ENCODE data around the gene CRISP2.

The CRISP2 gene

GRCh38 chr6:49692534-49692933 is 20.8 kb downstream of the CRISP2 start:
- DNase-seq (ENCODE audit: low spot score) = no peak
- in situ Hi-C loops (cut with MboI; ENCODE audit: low pct_unique_long_range_greater_than_20kb, low sequenced_read_pairs, unreplicated experiment) = no loop called here
- TF ChIP-seq, protein P1, sequence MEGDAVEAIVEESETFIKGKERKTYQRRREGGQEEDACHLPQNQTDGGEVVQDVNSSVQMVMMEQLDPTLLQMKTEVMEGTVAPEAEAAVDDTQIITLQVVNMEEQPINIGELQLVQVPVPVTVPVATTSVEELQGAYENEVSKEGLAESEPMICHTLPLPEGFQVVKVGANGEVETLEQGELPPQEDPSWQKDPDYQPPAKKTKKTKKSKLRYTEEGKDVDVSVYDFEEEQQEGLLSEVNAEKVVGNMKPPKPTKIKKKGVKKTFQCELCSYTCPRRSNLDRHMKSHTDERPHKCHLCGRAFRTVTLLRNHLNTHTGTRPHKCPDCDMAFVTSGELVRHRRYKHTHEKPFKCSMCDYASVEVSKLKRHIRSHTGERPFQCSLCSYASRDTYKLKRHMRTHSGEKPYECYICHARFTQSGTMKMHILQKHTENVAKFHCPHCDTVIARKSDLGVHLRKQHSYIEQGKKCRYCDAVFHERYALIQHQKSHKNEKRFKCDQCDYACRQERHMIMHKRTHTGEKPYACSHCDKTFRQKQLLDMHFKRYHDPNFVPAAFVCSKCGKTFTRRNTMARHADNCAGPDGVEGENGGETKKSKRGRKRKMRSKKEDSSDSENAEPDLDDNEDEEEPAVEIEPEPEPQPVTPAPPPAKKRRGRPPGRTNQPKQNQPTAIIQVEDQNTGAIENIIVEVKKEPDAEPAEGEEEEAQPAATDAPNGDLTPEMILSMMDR (IDR thresholded peaks at IDR 0.05; ENCODE audit: extremely low read depth, insufficient read depth, missing control alignments) = no peak

- in situ Hi-C loops (cut with MboI; ENCODE audit: low pct_unique_long_range_greater_than_20kb, low sequenced_read_pairs, unreplicated experiment) = no loop called here
- no peak for DNase-seq (ENCODE audit: low spot score)
- TF ChIP-seq, protein P1 (IDR thresholded peaks at IDR 0.05; ENCODE audit: extremely low read depth, insufficient read depth, missing control alignments) = no peak
Measured at GRCh38 chr6:49676671-49677281, 36.6 kb downstream of the CRISP2 start.

GRCh38 chr6:49675816-49676215 is 37.5 kb downstream of the CRISP2 start:
- in situ Hi-C loops (cut with MboI; ENCODE audit: low pct_unique_long_range_greater_than_20kb, low sequenced_read_pairs, unreplicated experiment) = no loop called here

GRCh38 chr6:49668083-49668511 is 45.2 kb downstream of the CRISP2 start:
- in situ Hi-C loops (cut with MboI; ENCODE audit: low pct_unique_long_range_greater_than_20kb, low sequenced_read_pairs, unreplicated experiment) = no loop called here
- TF ChIP-seq, protein P1 (IDR thresholded peaks at IDR 0.05; ENCODE audit: extremely low read depth, insufficient read depth, missing control alignments) = no peak
- no peak for DNase-seq (ENCODE audit: low spot score)

More at GRCh38 chr6:49675816-49676215, 37.5 kb downstream of the CRISP2 start:
- no peak for DNase-seq (ENCODE audit: low spot score)
- TF ChIP-seq, protein P1 (IDR thresholded peaks at IDR 0.05; ENCODE audit: extremely low read depth, insufficient read depth, missing control alignments) = no peak

- in situ Hi-C loops (cut with MboI; ENCODE audit: low pct_unique_long_range_greater_than_20kb, low sequenced_read_pairs, unreplicated experiment) = no loop called here
- TF ChIP-seq, protein P1 (IDR thresholded peaks at IDR 0.05; ENCODE audit: extremely low read depth, insufficient read depth, missing control alignments) = no peak
- no peak for DNase-seq (ENCODE audit: low spot score)
Measured at GRCh38 chr6:49666930-49667757, 46.2 kb downstream of the CRISP2 start.

DNA sequence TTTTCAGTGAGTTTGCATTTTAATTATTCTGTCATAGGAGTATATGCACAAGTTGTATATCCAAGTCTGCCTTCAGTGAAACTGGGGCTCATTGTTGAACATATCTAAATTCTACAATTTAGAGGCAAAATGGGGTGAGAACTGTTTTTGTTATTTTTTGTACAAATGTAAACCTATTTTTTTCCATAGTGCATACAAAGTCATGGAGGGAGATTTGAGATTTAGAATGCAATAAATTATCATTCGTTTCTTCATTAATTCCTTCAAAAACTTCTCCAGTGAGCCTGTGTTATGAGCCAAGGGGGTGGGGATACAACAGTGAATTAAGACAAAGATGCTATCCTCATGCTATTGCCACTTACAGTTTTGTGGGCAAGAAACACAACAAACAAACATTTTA is 46.9 kb downstream of the CRISP2 start:
- no peak for DNase-seq (ENCODE audit: low spot score)
- in situ Hi-C loops (cut with MboI; ENCODE audit: low pct_unique_long_range_greater_than_20kb, low sequenced_read_pairs, unreplicated experiment) = no loop called here
- TF ChIP-seq, protein P1 (IDR thresholded peaks at IDR 0.05; ENCODE audit: extremely low read depth, insufficient read depth, missing control alignments) = no peak

Data from GM13977 (cell line).